Bronchial epithelial cell (primary cell): ENCODE data around the gene PI4KA. TPM values are rescaled to one million over a fixed set of nuclear protein-coding genes. Genes with fewer than 3 reads are reported as not detected.
A peak's percentile ranks its signal among the peaks of the same experiment; 100 is the strongest.

ENCODE experiments used
- DNase-seq: peaks from one replicate; pipeline ENCODE4 v3.0.0-alpha.2; 2010; ENCODE audit warnings: low read depth
- FAIRE-seq: peaks from 2 replicates; lab custom pipeline; 2011; peaks lifted over from hg19 to GRCh38; lab: Jason Lieb, UNC
- H3K27me3 ChIP-seq: 2 replicates; pipeline ENCODE4 v1.5.1; 2011; ENCODE audit warnings: low read length; ENCODE audit not compliant: control insufficient read depth, insufficient read depth
- H3K36me3 ChIP-seq: 2 replicates; pipeline ENCODE4 v1.5.1; 2011; ENCODE audit warnings: low read length; ENCODE audit not compliant: control insufficient read depth, insufficient read depth
- H3K4me3 ChIP-seq: 2 replicates; pipeline ENCODE4 v1.5.1; 2011; ENCODE audit warnings: mild to moderate bottlenecking, low read depth, low read length, control low read depth
- CTCF ChIP-seq: IDR thresholded peaks from 2 replicates; pipeline ENCODE4 v1.5.1; 2011; ENCODE audit warnings: mild to moderate bottlenecking, moderate library complexity, low read length, control low read depth, inconsistent platforms; ENCODE audit not compliant: insufficient read depth, severe bottlenecking
- total RNA-seq: library from RNA; depleted of rRNA; stranded (reverse); fragments of >200 nt; gene quantifications from 2 replicates; pipeline ENCODE4 v1.2.1, GENCODE V29; 2014

Gene PI4KA
- total RNA-seq, 1 donor from 2014 or later = 9.5 TPM

GRCh38 chr22:20805972-20806471, 52.6 kb downstream of the PI4KA start:
- no peak for FAIRE-seq
- Histone ChIP-seq H3K36me3 (peaks cover 26% of the 10 kb centered on the region), H3K27me3 (no peaks in the 10 kb centered on the region), H3K4me3 (no peak overlapping the region)
- DNase-seq = no peak
- TF ChIP-seq CTCF = no peak

GRCh38 chr22:20804650-20805049, 54.0 kb downstream of the PI4KA start:
- Histone ChIP-seq H3K36me3 (peaks cover 21% of the 10 kb centered on the region), H3K4me3 (no peak overlapping the region)
- FAIRE-seq = no peak

GRCh38 chr22:20803696-20804324, 54.8 kb downstream of the PI4KA start:
- peaks cover 23% of the 10 kb centered on the region for H3K36me3 ChIP-seq
- TF ChIP-seq CTCF = peak; percentile 68
- no peaks in the 10 kb centered on the region for H3K27me3 ChIP-seq
- DNase-seq (peak; percentile 18), FAIRE-seq (no peak)
- H3K4me3 ChIP-seq = no peak overlapping the region

More at GRCh38 chr22:20804650-20805049, 54.0 kb downstream of the PI4KA start:
- DNase-seq = no peak
- no peaks in the 10 kb centered on the region for H3K27me3 ChIP-seq
- no peak for TF ChIP-seq CTCF

GRCh38 chr22:20802922-20803553, 55.6 kb downstream of the PI4KA start:
- no peak for DNase-seq
- FAIRE-seq = no peak
- Histone ChIP-seq H3K27me3 (no peaks in the 10 kb centered on the region), H3K36me3 (peaks cover 23% of the 10 kb centered on the region), H3K4me3 (no peak overlapping the region)
- TF ChIP-seq CTCF = no peak

GRCh38 chr22:20802452-20802851, 56.2 kb downstream of the PI4KA start:
- DNase-seq = no peak
- FAIRE-seq = no peak
- H3K4me3 ChIP-seq = no peak overlapping the region
- H3K27me3 ChIP-seq = no peaks in the 10 kb centered on the region
- TF ChIP-seq CTCF = no peak
- H3K36me3 ChIP-seq = peaks cover 23% of the 10 kb centered on the region
